DOHH2 (cell line): ENCODE results near the gene DBI.

Experiments
- EZH2phosphoT487 ChIP-seq: fragments of 200-600 bp; sonication (generic); IDR thresholded peaks from 2 replicates; pipeline ENCODE4 v1.6.1; 2017; ENCODE audit warnings: borderline replicate concordance, mild to moderate bottlenecking, antibody characterized with exemption, low read length, moderate library complexity, mixed read lengths
- TF ChIP-seq, protein P1 (sequence below): fragments of 200-600 bp; sonication (generic); IDR thresholded peaks from one replicate; pipeline ENCODE4 v1.5.1; 2014; ENCODE audit warnings: antibody characterized with exemption, mild to moderate bottlenecking, low read depth, low read length; ENCODE audit not compliant: poor library complexity, severe bottlenecking

DNA sequence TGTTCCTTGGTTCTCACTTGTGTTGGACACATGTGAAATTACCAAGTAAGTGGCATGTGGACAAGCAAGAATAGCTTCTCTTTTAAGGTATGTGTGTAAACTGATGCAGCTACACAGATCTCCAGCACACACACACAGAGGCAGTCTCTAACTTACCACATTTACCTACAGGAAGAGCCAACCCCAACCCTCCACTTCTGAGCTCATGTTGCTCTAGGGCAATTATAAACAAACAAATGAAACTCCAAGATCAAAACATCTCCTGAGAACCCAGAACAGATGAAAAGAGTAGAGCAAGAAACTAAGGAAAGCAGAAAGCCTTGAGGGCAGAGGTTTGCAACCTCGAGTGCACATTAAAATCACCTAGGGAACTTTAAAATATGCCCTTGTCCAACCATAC, 48.9 kb downstream of the DBI start:
- TF ChIP-seq, protein P1, sequence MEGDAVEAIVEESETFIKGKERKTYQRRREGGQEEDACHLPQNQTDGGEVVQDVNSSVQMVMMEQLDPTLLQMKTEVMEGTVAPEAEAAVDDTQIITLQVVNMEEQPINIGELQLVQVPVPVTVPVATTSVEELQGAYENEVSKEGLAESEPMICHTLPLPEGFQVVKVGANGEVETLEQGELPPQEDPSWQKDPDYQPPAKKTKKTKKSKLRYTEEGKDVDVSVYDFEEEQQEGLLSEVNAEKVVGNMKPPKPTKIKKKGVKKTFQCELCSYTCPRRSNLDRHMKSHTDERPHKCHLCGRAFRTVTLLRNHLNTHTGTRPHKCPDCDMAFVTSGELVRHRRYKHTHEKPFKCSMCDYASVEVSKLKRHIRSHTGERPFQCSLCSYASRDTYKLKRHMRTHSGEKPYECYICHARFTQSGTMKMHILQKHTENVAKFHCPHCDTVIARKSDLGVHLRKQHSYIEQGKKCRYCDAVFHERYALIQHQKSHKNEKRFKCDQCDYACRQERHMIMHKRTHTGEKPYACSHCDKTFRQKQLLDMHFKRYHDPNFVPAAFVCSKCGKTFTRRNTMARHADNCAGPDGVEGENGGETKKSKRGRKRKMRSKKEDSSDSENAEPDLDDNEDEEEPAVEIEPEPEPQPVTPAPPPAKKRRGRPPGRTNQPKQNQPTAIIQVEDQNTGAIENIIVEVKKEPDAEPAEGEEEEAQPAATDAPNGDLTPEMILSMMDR: no peak
- TF ChIP-seq EZH2phosphoT487: no peak
